GM10847 (cell line): ENCODE measurements around the gene NFATC2.

ENCODE experiments used
- POLR2A ChIP-seq: IDR thresholded peaks from 2 replicates; pipeline ENCODE4 v1.6.1; 2011; ENCODE audit not compliant: insufficient read length; ENCODE audit errors: extremely low read depth

NFATC2 gene

DNA sequence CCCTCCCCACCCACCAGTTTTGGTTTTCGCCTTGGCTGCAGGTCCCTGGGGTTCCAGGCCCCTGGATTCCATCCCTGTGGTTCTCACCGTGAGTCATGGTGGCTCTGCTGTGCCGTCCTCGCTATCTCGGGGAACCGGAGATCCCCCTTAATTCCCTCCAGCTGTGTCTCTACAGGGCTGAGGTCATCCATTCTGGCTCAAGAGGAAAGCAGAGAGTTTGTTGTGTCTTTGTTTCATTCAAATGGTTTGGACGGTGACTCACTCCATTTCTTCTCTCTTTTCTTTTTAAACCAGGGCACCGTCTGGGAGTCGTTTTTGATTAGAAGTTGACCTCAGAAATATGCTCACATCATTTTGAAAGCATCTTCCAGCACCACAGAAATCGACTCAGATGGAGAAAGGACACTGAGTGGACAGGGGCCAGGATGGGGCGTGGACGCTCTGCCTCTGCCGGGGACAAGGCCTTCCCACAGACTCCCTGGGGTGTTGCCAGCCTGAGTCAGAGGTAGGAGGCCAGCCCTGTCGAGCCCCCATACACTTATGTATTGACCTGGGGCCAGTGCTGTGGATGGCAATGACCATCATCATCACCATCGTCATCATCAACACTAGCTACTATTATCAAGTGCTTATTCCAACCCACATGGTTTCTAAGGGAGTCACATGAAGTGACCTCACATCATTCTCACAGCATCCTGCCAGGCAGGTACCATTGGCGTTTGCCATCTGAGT, 176.2 kb downstream of the NFATC2 start:
- no peak for TF ChIP-seq POLR2A

GRCh38 chr20:51365670-51366069, 176.8 kb downstream of the NFATC2 start:
- TF ChIP-seq POLR2A, result no peak

DNA sequence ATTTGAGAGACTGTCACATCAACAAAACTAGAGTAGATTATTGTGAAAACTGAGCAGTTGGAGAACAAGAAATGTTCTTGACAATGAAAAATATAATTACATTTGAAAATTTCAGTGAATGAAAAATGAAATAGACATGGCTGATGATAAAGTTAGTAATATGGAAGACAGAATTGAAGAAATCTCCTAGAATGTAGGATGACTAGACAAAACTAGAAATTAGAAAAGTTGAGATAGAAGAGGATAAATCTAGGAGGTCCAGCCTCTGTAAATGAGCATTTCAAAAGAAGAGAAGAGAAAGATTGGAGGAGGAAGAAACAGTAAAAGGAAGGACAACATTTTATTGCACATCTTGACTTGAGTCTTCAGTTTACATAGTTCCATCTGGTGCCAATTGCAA, 178.7 kb downstream of the NFATC2 start:
- TF ChIP-seq POLR2A, result no peak

DNA sequence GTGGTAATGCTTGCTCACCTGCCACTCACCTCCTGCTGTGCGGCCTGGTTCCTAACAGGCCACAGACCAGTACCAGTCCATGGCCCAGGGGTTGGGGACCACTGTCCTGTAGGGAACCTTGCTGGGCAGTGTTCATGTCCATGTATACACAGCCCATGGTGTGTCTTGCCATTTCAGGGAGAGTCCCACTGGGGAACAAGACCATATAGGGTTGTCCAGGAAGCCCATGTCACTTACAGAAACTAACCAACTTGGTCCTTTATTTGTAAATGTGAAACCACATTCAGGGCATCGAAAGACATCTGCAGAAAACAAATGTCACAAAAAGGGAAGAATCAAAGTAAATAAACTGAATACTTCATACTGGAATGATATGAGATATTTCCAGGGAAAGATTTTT, 179.1 kb downstream of the NFATC2 start:
- no peak for TF ChIP-seq POLR2A

GRCh38 chr20:51362254-51362653, 180.3 kb downstream of the NFATC2 start:
- TF ChIP-seq POLR2A, result no peak

DNA sequence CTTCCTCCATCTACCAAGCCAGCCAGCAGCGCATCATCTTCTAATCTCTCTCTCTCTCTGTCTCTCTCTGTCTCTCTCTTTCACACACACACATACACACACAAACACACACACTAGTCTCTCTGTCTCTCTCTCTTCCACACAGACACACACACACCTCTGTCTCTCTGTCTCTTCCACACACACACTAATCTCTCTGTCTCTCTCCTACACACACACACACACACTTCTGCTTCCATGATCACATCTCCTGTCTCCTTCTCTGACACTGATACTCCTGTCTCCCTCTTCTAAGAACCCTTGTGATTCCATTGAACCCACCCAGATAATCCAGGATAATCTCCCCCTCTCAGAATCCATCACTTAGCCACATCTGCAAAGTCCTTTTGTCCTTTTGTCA, 181.3 kb downstream of the NFATC2 start:
- no peak for TF ChIP-seq POLR2A

DNA sequence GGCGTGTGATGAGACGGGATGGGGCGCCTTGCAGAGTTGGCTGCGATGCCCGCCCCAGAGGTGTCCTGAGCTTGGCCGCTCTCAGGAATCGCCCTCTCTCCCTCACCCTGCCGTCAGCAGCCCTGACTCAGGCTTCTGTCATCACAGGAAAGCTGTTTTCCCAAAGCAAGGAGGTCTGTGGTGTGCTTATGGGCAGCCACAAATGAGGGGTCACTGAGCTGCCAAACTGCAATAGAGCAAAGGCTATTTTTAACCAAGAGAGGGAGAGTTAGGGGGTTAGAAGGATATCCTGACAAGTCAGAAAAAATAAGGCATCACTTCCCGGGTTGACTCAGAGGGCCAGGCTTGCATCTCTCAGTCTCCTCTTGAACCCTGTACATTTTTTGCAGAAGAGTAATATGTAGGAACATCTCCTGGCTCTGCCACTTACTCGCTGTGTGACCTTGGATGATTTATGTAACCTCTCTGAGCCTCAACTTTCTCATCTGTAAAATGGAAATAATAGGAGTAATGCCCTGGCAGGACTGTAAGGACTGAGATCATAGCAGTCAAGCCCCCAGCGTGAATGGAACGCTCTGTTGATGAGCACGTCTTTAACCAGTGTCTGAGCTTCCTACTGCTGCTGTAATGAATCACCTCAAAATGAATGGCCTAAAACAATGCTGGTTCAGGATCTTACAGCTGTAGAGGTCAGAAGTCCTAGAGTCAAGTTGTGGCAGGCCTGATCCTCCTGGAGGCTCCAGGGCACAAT, 181.9 kb downstream of the NFATC2 start:
- no peak for TF ChIP-seq POLR2A

DNA sequence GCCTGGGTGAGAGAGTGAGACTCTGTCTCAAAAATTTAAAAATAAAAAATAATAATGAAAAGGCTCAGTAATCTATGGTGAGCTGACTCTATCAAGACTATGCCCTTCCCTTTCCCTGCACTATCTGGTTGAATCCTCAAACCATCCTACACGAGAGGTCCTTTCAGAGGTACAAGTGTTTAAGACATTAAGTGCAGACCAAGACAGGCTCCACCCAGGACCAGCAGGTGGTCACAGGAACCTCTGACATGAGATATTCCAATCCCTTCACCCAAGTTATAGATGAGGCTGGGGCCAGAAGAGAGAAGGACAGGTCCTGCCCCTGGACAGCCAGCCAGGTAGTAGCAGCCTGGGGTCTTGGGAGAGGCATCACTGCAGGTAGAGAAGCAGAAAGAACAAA, 182.6 kb downstream of the NFATC2 start:
- no peak for TF ChIP-seq POLR2A

DNA sequence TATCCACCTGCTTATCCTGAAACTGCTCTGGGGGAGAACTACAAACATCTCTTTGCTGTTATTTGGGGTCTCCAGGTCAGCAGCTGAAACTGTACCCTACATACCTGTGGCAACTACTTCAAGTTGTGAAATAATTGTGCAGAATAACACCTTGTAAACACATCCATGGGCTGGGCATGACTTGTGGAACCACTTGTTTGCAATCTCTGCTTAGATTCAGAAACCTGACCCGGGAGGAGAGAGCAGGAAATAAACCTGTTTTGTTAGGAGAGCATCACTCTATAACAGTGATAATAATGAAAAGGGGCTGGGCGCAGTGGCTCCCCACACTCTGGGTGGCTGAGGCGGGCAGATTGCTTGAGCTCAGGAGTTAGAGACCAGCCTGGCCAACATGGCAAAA, 183.1 kb downstream of the NFATC2 start:
- no peak for TF ChIP-seq POLR2A

GRCh38 chr20:51358032-51358724, 184.3 kb downstream of the NFATC2 start:
- TF ChIP-seq POLR2A, result no peak

GRCh38 chr20:51357543-51357942, 185.0 kb downstream of the NFATC2 start:
- TF ChIP-seq POLR2A, result no peak

DNA sequence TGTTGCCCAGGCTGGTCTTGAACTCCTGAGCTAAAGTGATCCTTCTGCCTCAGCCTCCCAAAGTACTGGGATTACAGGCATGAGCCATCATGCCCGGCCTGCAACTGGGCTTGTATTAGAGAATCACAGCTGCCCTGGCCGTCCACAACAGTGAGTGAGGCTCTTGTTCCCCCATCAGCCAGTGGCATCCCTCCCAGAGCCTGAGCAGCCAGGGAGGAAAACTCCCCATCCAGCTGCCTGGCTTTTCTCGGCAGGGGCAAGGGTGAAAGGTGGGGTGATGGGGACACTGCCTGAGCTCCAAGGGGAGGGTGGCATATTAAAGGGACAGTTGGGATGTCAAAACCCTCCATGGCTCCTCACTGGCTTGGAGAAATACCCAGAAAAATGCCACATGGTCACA, 185.6 kb downstream of the NFATC2 start:
- no peak for TF ChIP-seq POLR2A

DNA sequence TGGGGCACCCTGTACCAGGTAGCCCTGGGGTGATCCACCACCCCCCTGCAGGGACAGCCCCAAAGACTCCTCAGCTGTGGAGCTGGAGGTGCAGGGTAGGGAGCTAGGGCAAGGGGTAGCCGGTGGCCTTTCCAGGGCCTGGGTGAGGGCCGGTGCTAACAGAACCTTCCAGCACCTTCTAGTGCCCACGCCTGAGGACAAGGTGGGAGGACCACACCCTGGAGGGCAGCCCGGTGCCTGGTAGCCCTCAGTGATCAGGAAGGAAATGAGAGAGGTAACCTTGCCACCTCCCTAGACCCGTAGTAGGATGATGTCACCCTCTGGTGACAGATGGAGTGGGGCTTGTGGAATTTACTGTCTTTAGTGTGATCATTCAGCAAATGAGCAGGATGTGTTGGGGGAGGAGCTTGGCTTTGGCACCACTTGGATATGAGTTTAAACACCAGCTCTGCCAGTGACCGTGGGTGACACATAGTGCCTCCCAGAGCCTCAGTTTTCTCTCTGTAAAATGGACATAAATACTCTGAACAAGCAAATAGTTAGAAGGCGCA, 187.7 kb downstream of the NFATC2 start:
- TF ChIP-seq POLR2A, result no peak

- no peak for TF ChIP-seq POLR2A
Observed at GRCh38 chr20:51354191-51354768, 188.2 kb downstream of the NFATC2 start.

DNA sequence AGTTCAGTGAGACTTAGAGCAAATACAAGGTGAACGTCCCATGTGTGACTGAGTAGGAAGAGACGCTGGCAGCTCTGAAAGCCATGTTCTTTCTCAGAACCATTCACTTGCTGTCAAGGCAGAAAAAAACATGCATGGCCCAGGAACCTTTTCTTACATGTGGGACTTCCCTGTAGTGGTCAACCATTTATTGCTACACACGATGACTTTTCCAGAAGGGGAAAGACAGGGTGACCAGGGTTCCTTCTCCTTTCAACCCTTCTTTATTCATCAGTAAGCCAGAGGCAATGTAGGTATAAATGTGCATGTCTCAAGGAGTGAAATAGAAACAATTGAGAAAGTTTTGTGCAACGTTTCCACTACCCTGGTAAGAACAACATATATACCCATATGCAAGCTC, 189.0 kb downstream of the NFATC2 start:
- TF ChIP-seq POLR2A, result no peak
